Right lobe of liver (tissue), 6 donors: Measurements from ENCODE around the gene ZNF454. TPM values are rescaled to one million over a fixed set of nuclear protein-coding genes. Genes with fewer than 3 reads are reported as not detected.

Source experiments
- ATAC-seq, 4 donors: fragments of 200-7000 bp; cut with Tn5 transposase; one replicate each; pipeline ENCODE4 v1.9.1; 2020; ENCODE audit warnings: mild to moderate bottlenecking in 4 of 4, moderate library complexity in 4 of 4
- DNase-seq, 3 donors: peaks; one replicate each; pipeline ENCODE4 v3.0.0-alpha.2; 2020
- H3K27ac ChIP-seq, 3 donors: fragments of 200-600 bp; one replicate each; pipeline ENCODE4 v1.8.0; 2022
- H3K27me3 ChIP-seq, 2 donors: fragments of 200-600 bp; one replicate each; pipeline ENCODE4 v1.8.0; 2022
- H3K36me3 ChIP-seq, 4 donors: fragments of 200-600 bp; sonication (generic) in 1 of 4; one replicate each; pipeline versions ENCODE4 v1.5.1 to v1.8.0; 2017 to 2022; ENCODE audit warnings: control low read depth in 1 of 4
- H3K4me1 ChIP-seq, 4 donors: fragments of 200-600 bp; sonication (generic) in 1 of 4; one replicate each; pipeline versions ENCODE4 v1.5.1 to v1.8.0; 2017 to 2022; ENCODE audit warnings: control low read depth in 1 of 4
- H3K4me3 ChIP-seq, 3 donors: fragments of 200-600 bp; one replicate each; pipeline ENCODE4 v1.8.0; 2022
- H3K9me3 ChIP-seq, 4 donors: fragments of 200-600 bp; sonication (generic) in 1 of 4; one replicate each; pipeline versions ENCODE4 v1.5.1 to v1.8.0; 2017 to 2022; ENCODE audit warnings: control low read depth in 1 of 4
- POLR2A ChIP-seq: fragments of 450-650 bp; IDR thresholded peaks from one replicate; pipeline ENCODE4 v1.6.1; 2017; ENCODE audit warnings: antibody characterized with exemption, mild to moderate bottlenecking
- WGBS: methylation state at CpG from one replicate; pipeline ENCODE4 v1.1.6; 2018; ENCODE audit warnings: low coverage, low lambda C conversion rate; ENCODE audit not compliant: insufficient coverage; ENCODE audit errors: missing lambda C conversion rate; 5-methylcytosine and 5-hydroxymethylcytosine counted together
- intact Hi-C, 2 donors: fragments of 100-400 bp; cut with DNase I; formaldehyde crosslinking; loops; one replicate each; pipeline versions ENCODE4 v1.11.2 to v1.14.1; 2022
- total RNA-seq, 6 experiments: library from RNA; depleted of rRNA in 2 of 6; stranded (reverse); fragments of >200 nt in 2 of 6; fragmentation: NEBNext Ultra II Directional in 3 of 6; extraction: Animal tissue kit (Norgen Biotek cat#: 25700) in 3 of 6; gene quantifications; one replicate each; pipeline versions ENCODE4 v1.1.0 to v1.2.4, GENCODE V29; 2016 to 2023
- TF ChIP-seq, protein P1 (sequence below), 4 donors: fragments of 200-600 bp in 3 of 4; fragments of 450-650 bp in 1 of 4; IDR thresholded peaks; one replicate each; pipeline versions ENCODE4 v1.5.1 to v1.8.0; 2016 to 2022; ENCODE audit warnings: antibody characterized with exemption in 4 of 4, mild to moderate bottlenecking in 2 of 4
- donor health status: DM: no; HTN: yes; CAD: no.
- donor health status: DM: no; HTN: no; CAD: no.
- donor health status: DM: no; HTN: no; CAD: no.
- donor health status: DM: no; HTN: yes; CAD: no.
- donor health status: DM: no; HTN: yes; CAD: no.

Gene ZNF454
- total RNA-seq, 6 experiments from 2014 or later = 0.12 to 0.39 (median 0.27) TPM; not detected in 1

DNA sequence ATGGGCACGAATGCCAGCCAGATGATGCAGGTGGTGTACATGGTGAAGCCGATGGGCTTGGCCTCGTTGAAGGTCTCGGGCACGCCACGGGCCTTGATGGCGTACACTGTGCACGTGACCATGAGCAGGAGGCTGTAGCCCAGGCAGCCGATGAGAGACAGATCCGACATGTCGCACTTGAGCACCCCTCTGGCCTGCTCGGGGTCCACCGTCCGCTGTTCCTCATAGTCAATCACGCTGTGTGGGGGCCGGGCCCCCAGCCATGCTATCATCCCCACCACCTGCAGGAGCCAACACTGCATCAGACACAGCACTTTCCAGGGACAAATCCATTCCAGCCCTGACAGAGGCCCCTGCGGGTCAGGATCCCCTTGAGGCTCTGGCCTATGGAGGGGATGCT is 41.9 kb downstream of the ZNF454 start:
- no peaks in the 10 kb centered on the region for H3K36me3 ChIP-seq
- ATAC-seq (no peak), DNase-seq (no peak)
- no peaks in the 10 kb centered on the region for H3K27me3 ChIP-seq
- TF ChIP-seq, protein P1, sequence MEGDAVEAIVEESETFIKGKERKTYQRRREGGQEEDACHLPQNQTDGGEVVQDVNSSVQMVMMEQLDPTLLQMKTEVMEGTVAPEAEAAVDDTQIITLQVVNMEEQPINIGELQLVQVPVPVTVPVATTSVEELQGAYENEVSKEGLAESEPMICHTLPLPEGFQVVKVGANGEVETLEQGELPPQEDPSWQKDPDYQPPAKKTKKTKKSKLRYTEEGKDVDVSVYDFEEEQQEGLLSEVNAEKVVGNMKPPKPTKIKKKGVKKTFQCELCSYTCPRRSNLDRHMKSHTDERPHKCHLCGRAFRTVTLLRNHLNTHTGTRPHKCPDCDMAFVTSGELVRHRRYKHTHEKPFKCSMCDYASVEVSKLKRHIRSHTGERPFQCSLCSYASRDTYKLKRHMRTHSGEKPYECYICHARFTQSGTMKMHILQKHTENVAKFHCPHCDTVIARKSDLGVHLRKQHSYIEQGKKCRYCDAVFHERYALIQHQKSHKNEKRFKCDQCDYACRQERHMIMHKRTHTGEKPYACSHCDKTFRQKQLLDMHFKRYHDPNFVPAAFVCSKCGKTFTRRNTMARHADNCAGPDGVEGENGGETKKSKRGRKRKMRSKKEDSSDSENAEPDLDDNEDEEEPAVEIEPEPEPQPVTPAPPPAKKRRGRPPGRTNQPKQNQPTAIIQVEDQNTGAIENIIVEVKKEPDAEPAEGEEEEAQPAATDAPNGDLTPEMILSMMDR (IDR thresholded peaks at IDR 0.05) = no peak
- TF ChIP-seq POLR2A = no peak
- no peaks in the 10 kb centered on the region for H3K4me1 ChIP-seq
- no CpG with 5 or more reads among the region's 17 CpGs for WGBS
- H3K27ac ChIP-seq = no peak overlapping the region
- intact Hi-C loops = no loop called here
- H3K4me3 ChIP-seq = no peak overlapping the region
- H3K9me3 ChIP-seq = peaks cover 0 to 3% (median 0%) of the 10 kb centered on the region in 4 donors

GRCh38 chr5:178983728-178984127 is 42.7 kb downstream of the ZNF454 start:
- H3K36me3 ChIP-seq = no peaks in the 10 kb centered on the region
- no peak overlapping the region for H3K27ac ChIP-seq
- DNase-seq (no peak), ATAC-seq (no peak)
- peaks cover 0 to 3% (median 0%) of the 10 kb centered on the region in 4 donors for H3K9me3 ChIP-seq
- 50% methylated on average over 3 of the region's 10 CpGs for WGBS
- TF ChIP-seq, protein P1 (IDR thresholded peaks at IDR 0.05) = no peak
- no peak for TF ChIP-seq POLR2A
- no peak overlapping the region for H3K4me3 ChIP-seq
- no peaks in the 10 kb centered on the region for H3K4me1 ChIP-seq
- H3K27me3 ChIP-seq = no peaks in the 10 kb centered on the region
- intact Hi-C loops = no loop called here

DNA sequence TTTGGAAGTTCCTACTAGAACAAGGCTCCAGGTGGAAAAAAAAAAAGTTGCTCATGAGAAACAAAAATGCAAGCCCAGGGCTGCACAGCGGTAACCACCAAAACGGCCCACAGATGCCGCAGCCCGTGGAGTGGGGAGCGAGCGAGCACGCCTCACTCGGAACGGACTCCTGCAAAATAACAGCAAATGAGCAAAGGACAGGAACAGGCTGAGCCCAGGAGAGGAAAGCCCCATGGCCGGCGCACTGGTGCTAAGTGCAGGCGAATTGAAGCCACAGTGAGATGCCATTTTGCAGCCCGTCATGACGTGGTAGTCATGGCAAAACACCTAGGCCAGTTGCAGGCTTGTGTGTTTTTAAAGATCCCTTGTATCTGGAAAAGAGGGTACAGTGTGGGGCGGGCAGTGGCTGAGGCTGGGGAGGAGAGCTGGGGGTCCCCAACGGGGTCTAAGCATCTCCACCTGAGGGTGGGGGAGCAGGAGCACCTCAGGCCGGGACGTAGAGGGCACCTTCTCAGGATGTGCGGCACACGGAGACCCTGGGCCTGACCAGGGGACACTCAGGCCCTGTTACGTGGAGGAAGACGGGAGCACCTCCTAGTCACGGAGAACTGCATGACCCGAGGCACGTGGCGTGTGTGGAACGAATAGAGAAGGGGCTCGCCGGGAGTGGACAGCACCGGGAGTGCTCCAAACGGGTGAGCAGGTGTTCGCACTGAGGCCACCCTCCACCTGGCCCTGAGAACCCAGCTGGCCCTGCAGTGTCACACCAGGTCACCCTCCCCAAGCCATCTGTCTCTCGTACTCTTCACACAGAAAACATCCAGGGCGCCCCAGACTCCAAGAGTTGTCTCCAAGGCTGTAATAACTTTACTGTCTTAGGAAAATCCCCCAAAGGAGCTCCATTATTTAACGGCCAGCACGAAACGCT is 43.4 kb downstream of the ZNF454 start:
- DNase-seq (no peak), ATAC-seq (no peak)
- H3K9me3 ChIP-seq = peaks cover 0 to 3% (median 0%) of the 10 kb centered on the region in 4 donors
- intact Hi-C loops = no loop called here
- no peaks in the 10 kb centered on the region for H3K27me3 ChIP-seq
- H3K4me1 ChIP-seq = no peaks in the 10 kb centered on the region
- H3K27ac ChIP-seq = no peak overlapping the region
- H3K36me3 ChIP-seq = no peaks in the 10 kb centered on the region
- no peak overlapping the region for H3K4me3 ChIP-seq
- no peak for TF ChIP-seq POLR2A
- TF ChIP-seq, protein P1 (IDR thresholded peaks at IDR 0.05) = no peak
- WGBS = 68% methylated on average over 3 of the region's 37 CpGs

- Histone ChIP-seq H3K9me3 (peaks cover 0 to 3% (median 0%) of the 10 kb centered on the region in 4 donors), H3K36me3 (no peaks in the 10 kb centered on the region), H3K27me3 (no peaks in the 10 kb centered on the region), H3K27ac (no peak overlapping the region), H3K4me1 (no peaks in the 10 kb centered on the region), H3K4me3 (no peak overlapping the region)
- no peak for TF ChIP-seq POLR2A
- TF ChIP-seq, protein P1 (IDR thresholded peaks at IDR 0.05) = no peak
- no CpG with 5 or more reads among the region's 43 CpGs for WGBS
- intact Hi-C loops = no loop called here
- ATAC-seq (no peak), DNase-seq (no peak)
These were observed 45.4 kb downstream of the ZNF454 start for GRCh38 chr5:178986326-178986960.
